Activated CD4-positive, alpha-beta memory T cell treated with anti-CD3 and anti-CD28 coated beads for 36 hours (primary cell): ENCODE data around the gene ARFGAP2. TPM values are rescaled to one million over a fixed set of nuclear protein-coding genes. Genes with fewer than 3 reads are reported as not detected.

Experiments
- CTCF ChIA-PET: fragments of 350-600 bp; sonication (Branson Sonifier 250); formaldehyde crosslinking; loops from one replicate; lab custom pipeline; 2021; ENCODE audit warnings: antibody characterized with exemption, inconsistent platforms; lab: Charles Lee
- POLR2A ChIA-PET: fragments of 350-600 bp; sonication (Branson Sonifier 250); formaldehyde crosslinking; loops from one replicate; lab custom pipeline; 2021; ENCODE audit warnings: antibody characterized with exemption; lab: Charles Lee
- DNase-seq: peaks from one replicate; pipeline ENCODE4 v3.0.0-alpha.2; 2020
- H3K27ac Mint-ChIP-seq: one replicate; pipeline ENCODE4 v1.8.0; 2021; ENCODE audit warnings: mixed read lengths
- H3K27me3 Mint-ChIP-seq: one replicate; pipeline ENCODE4 v1.8.0; 2021; ENCODE audit warnings: mixed read lengths
- H3K36me3 Mint-ChIP-seq: one replicate; pipeline ENCODE4 v1.8.0; 2021; ENCODE audit warnings: mixed read lengths
- H3K4me1 Mint-ChIP-seq: one replicate; pipeline ENCODE4 v1.8.0; 2021; ENCODE audit warnings: low read depth, mixed read lengths
- H3K4me3 Mint-ChIP-seq: one replicate; pipeline ENCODE4 v1.8.0; 2021; ENCODE audit warnings: mild to moderate bottlenecking, mixed read lengths
- H3K9me3 Mint-ChIP-seq: one replicate; pipeline ENCODE4 v1.8.0; 2021; ENCODE audit warnings: mixed read lengths
- intact Hi-C: fragments of 100-400 bp; cut with micrococcal nuclease; formaldehyde crosslinking; loops from one replicate; pipeline ENCODE4 v1.15.1; 2023
- total RNA-seq, 2 experiments: library from RNA; stranded (reverse); gene quantifications; one replicate each; pipeline ENCODE4 v1.2.3, GENCODE V29; 2021

ARFGAP2 gene
- total RNA-seq: 10 to 100 TPM; 66.5 to 66.6 TPM

DNA sequence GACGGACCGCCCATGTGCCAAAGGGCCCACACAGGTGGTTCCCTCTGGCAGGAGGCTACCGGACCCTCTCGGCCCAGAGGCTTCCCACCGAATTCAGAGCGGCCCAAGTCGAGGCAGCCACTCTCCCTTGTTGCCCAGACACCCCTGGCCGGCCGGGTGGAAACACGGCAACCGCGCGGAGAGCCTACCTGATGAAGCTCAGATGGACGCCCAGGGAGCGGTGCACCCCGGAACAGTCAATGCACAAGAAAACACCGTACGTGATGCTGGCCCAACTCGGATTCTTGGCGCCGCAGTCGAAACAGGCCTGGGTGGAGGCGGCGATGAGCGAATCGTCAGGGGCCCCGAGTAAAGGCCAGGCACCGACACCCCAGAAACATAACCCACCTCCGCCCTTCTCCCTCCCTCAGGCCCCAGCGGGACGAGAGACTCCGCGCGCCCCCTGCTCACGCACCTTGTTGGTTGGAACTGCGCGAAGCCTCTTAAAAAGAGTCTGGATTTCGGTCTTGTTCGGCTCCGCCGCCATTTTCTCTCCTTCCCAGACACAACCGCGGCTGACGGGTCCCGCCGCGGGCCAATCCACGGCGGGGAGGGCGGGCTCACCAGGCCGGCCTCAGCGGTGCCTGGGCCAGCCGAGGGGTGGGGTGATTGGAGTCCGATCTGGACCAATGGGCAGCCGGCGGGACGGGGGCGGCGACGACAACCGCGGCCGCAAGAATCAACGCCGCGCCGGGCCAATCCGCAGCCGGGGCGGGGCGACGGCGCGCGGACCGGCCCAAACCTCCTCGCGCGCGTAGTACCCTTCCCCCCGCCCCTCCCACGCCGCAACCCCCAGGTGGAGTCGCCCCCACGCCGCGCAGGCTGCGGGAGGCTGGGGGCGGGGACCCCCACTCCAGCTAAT, at the start of gene ARFGAP2:
Gene ARFGAP2, minus strand, starts transcription at position 552 of the 901 bp plus-strand sequence. Its CDS starts 26 bp downstream, at position 526.
- Mint-ChIP-seq H3K4me1 (peaks cover 40% of the 10 kb centered on the region), H3K27ac (peak within 1 kb of the TSS; percentile 100), H3K27me3 (no peaks in the 10 kb centered on the region), H3K4me3 (peak within 1 kb of the TSS; percentile 98), H3K36me3 (peaks cover 21% of the 10 kb centered on the region), H3K9me3 (no peaks in the 10 kb centered on the region)
- POLR2A ChIA-PET: interaction anchor here (1.0 to 3.1 kb wide), 3 partner anchors 39 to 83 kb away, joined by 4 to 25 read pairs (median 5); partner anchors contain the start of genes ACP2 and DDB2
- intact Hi-C loops: loop anchor here (1.0 to 5.0 kb wide), 9 partner anchors 11 to 476 kb away; partner anchors contain the start of genes ACP2, ARHGAP1, DDB2 and MTCH2
- CTCF ChIA-PET: interaction anchor here (0.7 to 4.4 kb wide), 8 partner anchors 11 to 236 kb away, joined by 4 to 54 read pairs (median 9); partner anchors contain the start of genes ACP2, DDB2 and PACSIN3
- DNase-seq: peak; percentile 97

DNA sequence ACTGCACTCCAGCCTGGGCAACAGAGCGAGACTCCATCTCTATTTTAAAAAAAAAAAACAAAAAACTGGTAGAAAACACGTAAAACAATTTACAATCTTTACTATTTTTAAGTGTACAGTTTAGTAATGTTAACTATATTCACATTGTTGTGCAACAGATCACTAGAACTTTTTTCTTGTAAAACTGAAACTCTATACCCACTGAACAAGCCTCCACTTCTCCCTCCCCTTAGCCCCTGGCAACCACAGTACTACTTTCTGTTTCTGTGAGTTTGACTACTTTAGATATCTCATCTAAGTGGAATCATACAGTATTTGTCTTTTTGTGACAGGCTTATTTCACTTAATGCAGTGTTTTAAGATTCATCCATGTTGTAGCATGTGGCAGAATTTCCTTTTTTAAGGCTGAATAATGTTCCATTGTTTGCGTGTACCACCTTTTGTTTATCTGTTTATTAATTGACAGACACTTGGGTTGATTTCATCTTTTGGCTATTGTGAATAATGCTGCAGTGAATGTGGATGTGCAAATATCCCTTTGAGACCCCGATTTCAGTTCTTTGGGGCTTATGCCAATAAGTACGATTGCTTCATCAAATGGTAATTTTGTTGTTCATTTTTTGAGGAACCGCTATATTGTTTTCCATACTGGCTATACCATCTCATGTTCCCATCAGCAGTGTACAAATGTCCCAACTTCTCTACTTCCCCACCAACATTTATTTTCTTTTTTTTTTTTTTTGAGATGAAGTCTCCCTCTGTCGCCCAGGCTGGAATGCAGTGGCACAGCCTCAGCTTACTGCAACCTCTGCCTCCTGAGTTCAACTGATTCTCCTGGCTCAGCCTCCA, 49.1 kb upstream of the ARFGAP2 start:
- POLR2A ChIA-PET: interaction anchor here (0.5 to 1.3 kb wide), 4 partner anchors 9 to 169 kb away, joined by 3 to 7 read pairs (median 3); partner anchors contain the start of gene DDB2
- peak overlapping the region; percentile 7 for H3K4me3 Mint-ChIP-seq

DNA sequence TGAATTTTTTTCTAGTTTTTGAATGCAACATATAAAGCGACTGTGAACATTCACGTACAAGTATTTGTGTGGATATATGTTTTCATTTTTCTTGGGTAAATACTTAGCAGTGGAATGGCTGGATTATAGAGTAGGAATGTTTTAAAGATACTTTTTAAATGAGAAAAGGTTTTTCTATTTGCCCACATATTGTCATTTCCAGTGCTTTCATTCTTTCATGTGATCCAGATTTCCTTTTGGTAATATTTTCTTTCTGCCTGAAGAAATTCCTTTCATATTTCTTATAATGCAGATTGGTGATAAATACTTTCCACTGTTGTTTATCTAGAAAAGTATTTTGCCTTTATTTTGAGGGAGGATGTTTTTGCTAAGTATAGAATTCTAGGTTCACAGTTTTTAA, 46.0 kb upstream of the ARFGAP2 start:
- DNase-seq: no peak
- Mint-ChIP-seq H3K4me1 (peaks cover 45% of the 10 kb centered on the region), H3K27ac (no peak overlapping the region), H3K36me3 (peaks cover 56% of the 10 kb centered on the region), H3K4me3 (no peak overlapping the region), H3K27me3 (no peaks in the 10 kb centered on the region), H3K9me3 (no peaks in the 10 kb centered on the region)
- ChIA-PET CTCF (no interaction called here), POLR2A (no interaction called here)
- intact Hi-C loops: no loop called here

More for the DNA sequence above, 49.1 kb upstream of the ARFGAP2 start:
- Mint-ChIP-seq H3K27me3 (no peaks in the 10 kb centered on the region), H3K36me3 (peaks cover 53% of the 10 kb centered on the region), H3K9me3 (no peaks in the 10 kb centered on the region), H3K4me1 (peaks cover 24% of the 10 kb centered on the region), H3K27ac (peak overlapping the region; percentile 44)
- peak; percentile 57 for DNase-seq
- CTCF ChIA-PET: no interaction called here
- intact Hi-C loops: loop anchor here (1.0 kb wide), 1 partner anchor 9 kb away; no protein-coding TSS in a partner anchor

GRCh38 chr11:47220401-47220821, 43.7 kb upstream of the ARFGAP2 start:
- ChIA-PET CTCF (interaction anchor here (2.6 kb wide), 1 partner anchor 42 kb away, joined by 10 read pairs; no protein-coding TSS in a partner anchor), POLR2A (interaction anchor here (0.6 to 1.4 kb wide), 2 partner anchors 14 to 83 kb away, joined by 3 to 4 read pairs; no protein-coding TSS in a partner anchor)
- no peaks in the 10 kb centered on the region for H3K9me3 Mint-ChIP-seq
- peaks cover 44% of the 10 kb centered on the region for H3K4me1 Mint-ChIP-seq
- H3K4me3 Mint-ChIP-seq: no peak overlapping the region
- H3K27me3 Mint-ChIP-seq: no peaks in the 10 kb centered on the region
- H3K27ac Mint-ChIP-seq: peak overlapping the region; percentile 52
- intact Hi-C loops: no loop called here
- no peak for DNase-seq
- H3K36me3 Mint-ChIP-seq: peaks cover 59% of the 10 kb centered on the region

DNA sequence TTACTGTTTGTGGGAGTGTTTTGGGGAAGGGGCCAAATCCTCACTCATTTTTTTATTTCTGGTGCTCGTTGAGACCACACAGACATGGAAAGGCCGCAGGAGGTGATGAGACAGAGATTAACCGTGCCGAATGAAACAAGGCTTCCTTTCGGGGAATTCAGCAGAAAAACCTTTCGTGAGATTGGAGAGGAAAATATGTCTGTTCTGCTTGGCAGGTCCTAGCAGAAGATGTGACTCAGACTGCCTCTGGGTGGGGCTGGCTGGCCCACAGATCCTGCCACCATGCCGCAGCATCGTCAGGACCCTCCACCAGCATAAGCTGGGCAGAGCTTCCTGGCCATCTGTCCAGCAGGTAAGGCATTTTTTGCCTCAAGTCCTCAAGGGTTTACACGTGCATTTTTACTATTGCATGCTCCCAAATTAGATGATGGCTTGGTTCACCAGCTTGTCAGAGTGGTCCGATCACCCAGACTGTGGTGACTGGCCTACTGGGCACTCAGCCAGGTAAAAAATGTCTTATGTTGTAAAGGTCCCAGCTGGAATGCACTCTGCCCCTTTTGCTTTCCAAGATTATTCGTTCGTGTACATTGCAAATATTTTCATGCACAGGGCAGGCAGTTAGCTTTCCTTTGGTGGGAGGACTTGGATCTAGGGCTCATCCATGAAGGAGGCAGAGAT, 39.6 kb upstream of the ARFGAP2 start:
- ChIA-PET POLR2A (interaction anchor here (0.5 to 3.2 kb wide), 10 partner anchors 8 to 171 kb away, joined by 3 to 27 read pairs (median 8); partner anchors contain the start of genes ACP2, ARFGAP2, MADD and PACSIN3), CTCF (interaction anchor here (0.7 to 2.7 kb wide), 9 partner anchors 12 to 211 kb away, joined by 3 to 22 read pairs (median 4); partner anchors contain the start of gene PSMC3)
- Mint-ChIP-seq H3K4me1 (peaks cover 37% of the 10 kb centered on the region), H3K27me3 (no peaks in the 10 kb centered on the region), H3K4me3 (peak overlapping the region; percentile 97), H3K9me3 (no peaks in the 10 kb centered on the region), H3K27ac (peak overlapping the region; percentile 99), H3K36me3 (peaks cover 42% of the 10 kb centered on the region)
- DNase-seq: peak; percentile 82
- intact Hi-C loops: loop anchor here (1.0 to 10.0 kb wide), 3 partner anchors 9 to 789 kb away; partner anchors contain the start of gene CELF1

- H3K27ac Mint-ChIP-seq: peak overlapping the region; percentile 99
- POLR2A ChIA-PET: interaction anchor here (0.6 to 3.2 kb wide), 19 partner anchors 8 to 551 kb away, joined by 3 to 27 read pairs (median 5); partner anchors contain the start of genes ACP2, AGBL2, ARFGAP2 and CKAP5
- CTCF ChIA-PET: interaction anchor here (0.7 to 2.7 kb wide), 10 partner anchors 11 to 212 kb away, joined by 3 to 22 read pairs (median 4); partner anchors contain the start of genes ACP2 and PSMC3
- no peak for DNase-seq
- H3K36me3 Mint-ChIP-seq: peaks cover 41% of the 10 kb centered on the region
- peak overlapping the region; percentile 97 for H3K4me3 Mint-ChIP-seq
- H3K4me1 Mint-ChIP-seq: peaks cover 35% of the 10 kb centered on the region
- H3K27me3 Mint-ChIP-seq: no peaks in the 10 kb centered on the region
- intact Hi-C loops: loop anchor here (2.0 to 10.0 kb wide), 3 partner anchors 29 to 789 kb away; partner anchors contain the start of genes CELF1 and PACSIN3
- H3K9me3 Mint-ChIP-seq: no peaks in the 10 kb centered on the region
Measured at GRCh38 chr11:47215366-47215910, 38.8 kb upstream of the ARFGAP2 start.

- H3K27ac Mint-ChIP-seq: peak overlapping the region; percentile 99
- peaks cover 31% of the 10 kb centered on the region for H3K36me3 Mint-ChIP-seq
- H3K4me1 Mint-ChIP-seq: peaks cover 28% of the 10 kb centered on the region
- peak; percentile 94 for DNase-seq
- peaks cover 2% of the 10 kb centered on the region for H3K9me3 Mint-ChIP-seq
- H3K4me3 Mint-ChIP-seq: peak overlapping the region; percentile 97
- intact Hi-C loops: loop anchor here (1.0 to 10.0 kb wide), 6 partner anchors 27 to 791 kb away; partner anchors contain the start of genes ACP2, CELF1 and PACSIN3
- ChIA-PET POLR2A (interaction anchor here (0.6 to 3.2 kb wide), 18 partner anchors 10 to 501 kb away, joined by 3 to 27 read pairs (median 6); partner anchors contain the start of genes ACP2, AGBL2, ARFGAP2 and CKAP5), CTCF (interaction anchor here (0.6 to 2.7 kb wide), 6 partner anchors 10 to 45 kb away, joined by 3 to 22 read pairs (median 6); partner anchors contain the start of gene ACP2)
- no peaks in the 10 kb centered on the region for H3K27me3 Mint-ChIP-seq
Measured at GRCh38 chr11:47213950-47214565, 37.4 kb upstream of the ARFGAP2 start.

DNA sequence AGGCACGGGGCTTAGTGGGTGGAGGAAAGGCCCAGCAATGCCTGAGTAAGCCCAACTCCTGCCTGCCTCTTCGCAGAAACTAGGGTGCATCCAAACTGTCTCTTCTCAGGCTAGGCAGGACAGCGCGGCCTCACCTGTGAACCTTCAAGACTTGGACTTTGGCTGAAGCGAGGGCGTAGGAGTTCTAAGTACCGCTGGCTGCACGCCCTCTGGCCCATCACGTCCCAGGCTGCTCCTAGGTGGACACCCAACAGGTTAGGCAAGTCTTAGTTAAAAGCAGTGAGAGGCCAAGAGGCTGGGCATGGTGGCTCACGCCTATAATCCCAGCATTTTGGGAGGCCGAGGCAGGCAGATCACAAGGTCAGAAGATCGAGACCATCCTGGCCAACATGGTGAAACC, 36.3 kb upstream of the ARFGAP2 start:
- POLR2A ChIA-PET: no interaction called here
- CTCF ChIA-PET: no interaction called here
- intact Hi-C loops: loop anchor here (10.0 kb wide), 2 partner anchors 342 to 792 kb away; partner anchors contain the start of gene CELF1

GRCh38 chr11:47208628-47209027, 31.9 kb upstream of the ARFGAP2 start:
- Mint-ChIP-seq H3K4me1 (peaks cover 4% of the 10 kb centered on the region), H3K27ac (no peak overlapping the region), H3K27me3 (no peaks in the 10 kb centered on the region), H3K4me3 (no peak overlapping the region), H3K9me3 (peaks cover 2% of the 10 kb centered on the region), H3K36me3 (no peaks in the 10 kb centered on the region)
- CTCF ChIA-PET: no interaction called here
- POLR2A ChIA-PET: no interaction called here
- DNase-seq: no peak
- intact Hi-C loops: no loop called here

More for the DNA sequence above, 36.3 kb upstream of the ARFGAP2 start:
- H3K36me3 Mint-ChIP-seq: peaks cover 24% of the 10 kb centered on the region
- DNase-seq: no peak
- no peaks in the 10 kb centered on the region for H3K27me3 Mint-ChIP-seq
- no peak overlapping the region for H3K4me3 Mint-ChIP-seq
- peaks cover 20% of the 10 kb centered on the region for H3K4me1 Mint-ChIP-seq
- H3K9me3 Mint-ChIP-seq: peaks cover 2% of the 10 kb centered on the region
- H3K27ac Mint-ChIP-seq: no peak overlapping the region
